ENCODE results near the gene RTP5.

Gene RTP5

DNA sequence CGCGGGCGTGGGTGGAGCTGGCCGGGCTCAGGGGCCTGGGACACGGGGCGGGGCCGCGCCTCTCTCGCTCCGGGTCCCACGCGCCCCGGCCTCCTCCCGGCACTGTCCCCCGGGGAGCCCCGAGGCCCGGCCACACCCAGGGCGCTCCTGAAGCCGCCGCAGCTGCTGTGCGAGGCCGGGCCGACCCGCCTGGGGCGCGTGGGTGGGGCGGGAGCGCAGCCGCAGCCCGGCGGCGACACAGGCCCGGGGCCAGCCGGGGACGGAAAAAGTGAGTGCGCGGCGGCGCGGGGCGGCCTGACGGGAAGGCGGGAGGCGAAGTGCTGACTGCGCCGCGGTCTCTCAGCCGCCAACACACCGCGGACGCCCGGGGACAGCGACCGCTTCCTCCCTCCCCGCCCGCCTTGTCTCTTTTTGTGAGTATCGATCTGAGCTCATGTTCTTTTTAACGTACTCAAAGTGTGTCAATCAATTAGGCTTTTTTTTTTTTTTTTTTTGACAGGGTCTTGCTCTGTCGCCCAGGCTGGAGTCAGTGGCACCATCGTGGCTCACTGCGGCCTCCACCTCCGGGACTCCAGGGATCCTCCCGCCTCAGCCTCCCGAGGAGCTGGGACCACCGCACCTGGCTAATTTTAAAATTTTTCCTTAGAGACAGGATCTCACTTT lies 25.3 kb upstream of the RTP5 start:
- DNase-seq = peak; percentile 84 to 94

DNA sequence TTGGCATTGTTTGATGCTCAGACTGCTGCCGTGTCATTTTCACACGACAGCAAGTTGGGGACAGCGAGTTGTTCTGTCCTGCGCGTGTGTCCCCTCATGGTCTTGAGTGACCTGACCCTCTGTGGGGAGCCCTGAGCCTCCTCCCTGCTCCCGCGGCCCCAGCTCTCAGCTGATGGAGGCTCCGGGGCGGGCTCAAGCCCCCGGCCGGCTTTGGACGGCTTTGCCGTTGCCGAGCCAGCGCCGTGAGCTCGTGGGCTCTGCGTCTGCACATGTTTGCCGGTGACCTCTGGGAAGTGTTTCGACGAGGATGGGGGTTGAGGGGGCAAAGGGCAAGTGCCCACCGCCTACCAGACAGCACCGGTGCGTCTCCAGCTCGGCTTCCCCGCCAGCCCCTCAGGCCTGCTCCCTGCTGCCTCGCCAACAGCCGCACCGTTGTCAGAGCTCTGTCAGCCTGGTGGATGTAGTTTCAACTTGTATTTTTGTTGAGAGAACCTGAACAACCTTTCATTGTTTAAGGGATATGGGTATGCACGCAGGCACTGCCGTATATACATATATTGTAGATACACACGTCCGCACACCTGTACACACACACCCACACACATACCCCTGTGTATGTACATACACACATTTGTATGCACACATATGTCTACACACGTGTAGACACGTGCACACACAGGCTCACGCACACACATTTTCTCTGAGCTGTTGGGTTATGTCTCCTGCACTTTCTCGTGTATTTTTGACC lies 24.5 kb upstream of the RTP5 start:
- peak in 1 of 2 donors; percentile 8 for DNase-seq

DNA sequence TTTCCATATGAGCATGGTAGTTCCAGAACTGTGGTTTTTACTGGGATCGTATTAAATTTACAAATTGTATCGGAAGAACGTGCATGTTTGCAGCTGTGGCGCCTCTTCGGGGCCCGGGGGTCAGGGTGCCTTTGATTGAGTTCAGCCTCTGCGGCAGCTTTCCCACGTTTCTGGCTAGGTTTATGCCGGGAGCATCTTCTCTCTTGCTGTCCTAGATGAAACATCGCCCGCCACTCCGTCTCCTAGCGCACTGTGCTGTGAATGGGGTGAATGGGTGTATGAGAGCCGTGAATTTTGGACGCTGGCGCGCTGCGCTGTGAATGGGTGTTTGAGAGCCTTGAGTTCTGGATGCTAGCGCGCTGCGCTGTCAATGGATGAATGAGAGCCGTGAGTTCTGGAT lies 23.1 kb upstream of the RTP5 start:
- DNase-seq = peak in 1 of 2 donors; percentile 13

DNA sequence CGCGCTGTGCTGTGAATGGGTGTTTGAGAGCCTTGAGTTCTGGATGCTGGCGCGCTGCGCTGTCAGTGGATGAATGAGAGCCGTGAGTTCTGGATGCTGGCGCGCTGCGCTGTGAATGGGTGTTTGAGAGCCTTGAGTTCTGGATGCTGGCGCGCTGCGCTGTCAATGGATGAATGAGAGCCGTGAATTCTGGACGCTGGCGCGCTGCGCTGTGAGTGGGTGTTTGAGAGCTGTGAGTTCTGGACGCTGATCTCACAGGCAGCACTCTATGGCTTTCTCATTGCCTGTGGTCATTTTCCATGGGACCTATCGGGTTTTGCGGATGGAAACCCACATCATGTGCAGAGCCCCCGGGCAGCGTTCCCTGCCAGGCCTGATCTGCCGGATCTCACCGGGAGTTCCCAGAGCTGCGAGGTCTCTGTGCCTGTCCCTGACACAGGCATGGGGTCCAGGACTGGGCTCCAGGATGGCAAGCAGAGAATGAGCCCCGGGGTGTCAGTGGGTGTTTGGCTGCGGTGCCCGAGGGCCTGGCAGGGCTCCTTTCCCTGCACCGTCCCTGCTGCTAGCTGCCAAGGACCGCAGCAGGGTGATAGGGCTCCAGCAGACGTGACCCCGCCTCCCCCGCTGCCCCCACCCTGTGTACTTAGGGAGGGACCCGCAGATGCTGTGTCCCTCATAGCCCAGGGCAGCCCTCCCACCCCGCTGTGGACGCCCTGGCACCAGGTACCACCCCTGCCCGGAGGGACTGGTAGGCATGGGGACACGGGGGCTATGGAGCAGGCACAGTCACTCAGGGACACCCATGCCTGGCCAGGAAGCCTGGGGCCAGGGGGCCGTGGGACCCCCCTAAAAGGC lies 20.5 kb upstream of the RTP5 start:
- peak; percentile 18 for DNase-seq

DNA sequence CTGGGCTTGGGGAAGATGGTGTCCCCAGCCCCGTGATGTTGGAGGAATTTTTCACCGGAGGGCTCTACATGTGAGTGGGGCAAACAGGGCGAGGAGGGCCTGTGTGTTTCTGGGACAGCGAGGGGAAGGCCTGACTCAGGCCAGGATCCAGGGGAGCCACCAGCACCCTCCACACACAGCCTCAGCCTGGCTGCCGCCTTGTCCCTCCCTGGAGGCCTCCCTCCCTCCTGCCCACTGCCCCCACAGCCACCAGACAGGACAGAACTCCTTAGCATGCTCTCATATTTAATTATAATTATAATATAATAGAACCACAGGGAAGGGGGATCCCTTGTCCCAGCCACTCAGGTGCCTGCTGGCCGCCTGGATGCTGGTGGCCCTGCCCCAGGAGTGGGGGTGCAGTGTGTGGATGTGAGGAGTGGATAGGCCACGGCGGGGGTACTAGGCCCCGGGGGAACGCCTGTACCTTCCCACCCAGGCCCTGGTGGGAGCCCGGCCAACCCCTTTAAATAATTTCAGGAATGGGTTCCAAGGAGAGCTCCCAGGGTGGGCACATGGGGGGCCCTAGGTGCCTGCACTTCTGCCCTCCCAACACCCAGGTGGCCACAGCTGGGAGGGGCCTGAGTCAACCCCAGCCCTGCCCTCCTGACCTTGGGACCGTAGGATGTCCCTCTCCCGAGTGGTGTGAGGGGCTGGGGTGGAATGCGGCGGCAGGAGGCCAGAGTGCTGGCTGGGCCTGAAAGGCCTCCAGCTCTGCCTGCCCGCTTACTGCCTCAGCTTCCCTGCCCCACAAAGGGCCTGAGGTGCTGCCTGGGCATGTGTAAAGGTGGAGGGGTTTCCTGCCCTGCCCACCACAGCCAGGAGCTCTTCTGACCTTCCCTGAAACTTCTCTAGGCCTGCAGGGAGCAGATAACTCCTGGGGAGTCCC lies 19.6 kb upstream of the RTP5 start:
- peak; percentile 5 to 16 for DNase-seq

DNA sequence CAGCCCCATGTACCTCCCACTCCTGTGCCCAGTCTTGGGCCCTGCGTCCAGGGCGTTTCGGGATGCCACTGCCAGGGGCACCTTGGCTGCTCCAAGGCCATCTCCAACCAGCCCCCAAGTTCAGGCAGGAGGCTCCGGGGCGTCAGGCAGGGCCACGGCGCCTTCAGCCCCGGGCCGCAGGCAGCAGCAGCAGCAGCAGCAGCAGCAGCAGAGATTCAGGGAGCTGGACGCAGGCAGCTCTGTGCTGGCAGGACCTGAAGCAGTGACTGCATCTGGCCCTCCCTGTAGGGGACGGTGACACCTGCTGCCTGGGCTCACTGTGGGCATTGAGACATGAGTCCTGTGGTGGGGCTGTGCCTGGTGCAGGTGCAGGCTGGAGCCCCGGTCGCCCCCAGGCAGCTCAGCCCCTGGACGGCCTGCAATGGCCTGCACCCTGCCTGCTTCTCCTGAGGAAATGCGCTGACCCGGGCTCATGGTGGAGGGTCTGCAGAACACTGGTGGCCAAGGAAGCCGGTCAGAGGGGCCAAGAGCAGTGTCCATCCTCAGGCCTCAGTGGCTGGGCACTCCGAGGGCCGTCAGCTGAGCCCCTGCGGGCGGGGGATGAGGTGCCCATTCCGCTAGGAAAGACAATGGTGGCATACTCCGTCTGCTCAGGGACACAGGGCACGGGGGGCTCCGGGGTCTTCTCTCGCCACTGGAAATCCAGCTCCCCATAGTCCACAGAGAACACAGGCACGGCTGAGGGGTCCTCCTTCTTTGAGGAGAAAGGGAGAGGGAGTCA lies 18.8 kb upstream of the RTP5 start:
- peak; percentile 12 to 16 for DNase-seq

DNA sequence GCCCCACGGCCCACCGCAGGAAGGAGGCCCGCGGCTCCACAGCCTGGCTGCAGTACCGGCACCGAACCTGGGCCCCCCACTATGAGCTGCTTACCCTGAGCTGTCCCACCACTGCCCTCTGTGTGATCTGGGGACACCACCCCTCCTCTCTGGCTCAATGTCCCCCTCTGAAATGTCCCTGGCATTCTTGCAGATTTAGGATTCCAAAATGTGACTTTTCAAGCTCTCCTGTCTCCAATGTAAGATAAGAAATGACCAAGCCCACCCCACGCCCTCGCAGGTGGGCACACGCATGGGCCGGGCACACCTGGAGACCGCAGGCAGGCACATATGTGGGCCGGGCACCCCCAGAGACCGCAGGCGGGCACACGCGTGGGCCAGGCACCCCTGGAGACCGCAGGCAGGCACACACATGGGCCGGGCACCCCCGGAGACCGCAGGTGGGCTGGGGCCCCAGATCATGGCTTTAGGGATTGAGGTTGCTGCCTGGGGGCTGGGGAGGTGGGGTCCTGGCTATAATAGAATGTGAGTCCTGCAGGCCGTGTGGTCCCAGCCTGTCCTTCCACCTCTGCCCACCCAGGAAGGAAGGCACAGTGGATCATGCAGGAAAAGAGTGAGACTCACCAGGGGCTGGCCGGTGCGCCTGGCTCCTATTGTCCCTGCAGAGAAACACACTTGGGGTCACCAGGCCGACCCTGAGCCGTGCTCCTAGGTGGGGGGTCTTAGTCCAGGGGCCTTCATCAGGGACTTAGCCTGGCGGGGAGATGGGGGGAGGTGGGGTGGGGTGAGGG lies 18.0 kb upstream of the RTP5 start:
- peak in 1 of 2 donors; percentile 12 for DNase-seq

DNA sequence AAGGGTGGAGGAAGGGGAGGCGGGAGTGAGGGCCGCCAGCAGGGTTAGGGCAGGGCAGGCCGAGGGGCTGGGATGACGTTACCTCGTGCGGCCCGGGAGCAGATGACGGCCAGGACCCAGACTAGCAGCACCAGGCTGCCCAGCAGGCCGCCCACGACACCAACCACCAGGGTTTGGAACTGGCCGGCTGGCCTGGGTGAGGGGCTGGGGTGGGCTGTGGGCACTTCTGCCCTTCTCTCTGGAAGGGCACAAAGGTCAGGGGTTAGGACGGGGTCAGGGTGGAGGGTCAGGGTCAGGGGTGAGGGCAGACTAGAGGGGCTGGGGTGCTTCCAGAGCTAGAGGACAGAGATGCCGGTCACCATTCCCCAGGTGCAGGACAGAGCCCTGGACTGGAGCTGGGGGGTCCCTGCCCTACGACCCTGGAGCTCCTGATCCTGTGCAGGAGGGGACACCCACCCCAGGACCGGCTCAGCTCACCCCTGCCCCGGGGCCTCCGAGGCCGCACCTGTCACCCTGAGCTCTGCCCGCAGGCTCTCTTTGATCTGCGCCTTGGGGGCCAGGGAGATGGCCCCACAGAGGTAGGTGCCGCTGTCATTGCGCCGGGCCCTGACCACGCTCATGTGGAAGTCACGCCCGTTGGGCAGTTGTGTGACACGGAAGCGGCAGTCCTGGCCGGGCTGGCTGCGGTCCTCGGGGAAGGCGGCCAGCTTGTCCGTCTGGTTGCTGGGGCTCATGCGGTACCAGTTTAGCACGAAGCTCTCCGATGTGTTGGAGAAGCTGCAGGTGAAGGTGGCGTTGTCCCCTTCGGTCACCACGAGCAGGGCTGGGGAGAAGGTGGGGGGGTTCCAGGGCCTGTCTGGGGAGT lies 17.2 kb upstream of the RTP5 start:
- DNase-seq = peak; percentile 2 to 12

DNA sequence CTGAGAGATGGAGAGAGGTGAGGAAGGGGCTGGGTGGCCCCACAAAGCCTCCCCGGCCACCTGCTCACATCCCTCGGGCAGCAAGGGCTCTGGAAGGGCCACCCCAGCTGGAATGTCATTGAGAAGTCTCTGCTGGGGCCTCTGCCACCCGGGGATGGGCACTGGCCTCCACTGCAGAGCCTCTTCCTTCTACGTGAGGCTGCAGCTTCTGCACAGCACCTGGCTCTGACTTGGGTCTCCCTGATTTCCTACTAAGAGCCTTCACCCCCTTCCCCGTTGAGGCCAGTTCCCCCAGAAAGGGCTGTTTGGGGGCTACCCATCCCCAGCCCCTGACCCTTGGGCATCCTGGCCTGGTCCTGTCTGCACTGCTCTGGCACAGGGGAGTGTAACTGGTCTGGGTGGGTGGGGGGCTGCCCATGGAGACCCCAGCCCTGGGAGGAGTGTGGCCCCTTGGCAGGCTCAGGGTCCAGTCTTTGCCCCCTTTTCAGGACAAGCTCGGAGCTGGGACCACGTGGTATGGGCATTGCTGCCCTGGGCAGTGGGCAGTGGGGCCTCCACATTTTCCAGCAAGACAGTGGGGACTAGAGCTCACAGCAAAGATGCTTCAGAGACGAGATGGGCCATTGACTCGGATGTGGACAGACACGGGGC lies 16.4 kb upstream of the RTP5 start:
- peak in 1 of 2 donors; percentile 1 for DNase-seq

DNA sequence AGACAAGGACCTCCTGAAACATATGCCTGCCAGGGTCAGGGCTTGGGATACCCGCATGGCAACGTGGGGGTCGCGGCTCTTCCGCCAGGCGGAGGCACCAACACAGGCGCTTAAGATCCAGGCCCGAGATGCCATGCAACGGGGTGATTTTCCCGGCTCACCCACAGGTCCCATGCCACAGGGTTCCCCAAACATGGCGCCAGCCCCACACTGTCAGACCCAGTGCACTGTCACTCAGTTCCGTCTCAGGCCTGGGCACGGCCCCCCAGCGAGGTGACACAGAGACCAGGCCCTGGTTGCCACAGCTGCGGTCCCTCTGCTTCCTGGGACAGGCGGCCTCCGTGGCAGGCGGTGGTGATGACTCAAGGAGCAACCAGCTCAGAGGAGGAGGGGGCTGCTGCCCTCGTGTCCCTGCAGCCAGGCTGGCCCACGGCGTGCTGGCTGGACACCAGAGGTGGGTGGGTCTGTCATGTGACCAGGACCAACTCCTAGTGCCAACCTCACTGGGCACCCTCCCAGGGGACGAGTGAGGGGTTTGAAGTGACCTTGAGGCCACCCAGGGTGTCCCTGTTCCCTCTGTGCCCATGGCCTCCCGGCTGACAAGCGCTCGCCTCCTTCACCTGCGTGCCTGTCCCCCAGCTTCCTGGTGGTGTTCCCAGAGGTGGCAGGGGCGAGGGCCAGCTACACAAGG lies 15.7 kb upstream of the RTP5 start:
- peak in 1 of 2 donors; percentile 10 for DNase-seq

DNA sequence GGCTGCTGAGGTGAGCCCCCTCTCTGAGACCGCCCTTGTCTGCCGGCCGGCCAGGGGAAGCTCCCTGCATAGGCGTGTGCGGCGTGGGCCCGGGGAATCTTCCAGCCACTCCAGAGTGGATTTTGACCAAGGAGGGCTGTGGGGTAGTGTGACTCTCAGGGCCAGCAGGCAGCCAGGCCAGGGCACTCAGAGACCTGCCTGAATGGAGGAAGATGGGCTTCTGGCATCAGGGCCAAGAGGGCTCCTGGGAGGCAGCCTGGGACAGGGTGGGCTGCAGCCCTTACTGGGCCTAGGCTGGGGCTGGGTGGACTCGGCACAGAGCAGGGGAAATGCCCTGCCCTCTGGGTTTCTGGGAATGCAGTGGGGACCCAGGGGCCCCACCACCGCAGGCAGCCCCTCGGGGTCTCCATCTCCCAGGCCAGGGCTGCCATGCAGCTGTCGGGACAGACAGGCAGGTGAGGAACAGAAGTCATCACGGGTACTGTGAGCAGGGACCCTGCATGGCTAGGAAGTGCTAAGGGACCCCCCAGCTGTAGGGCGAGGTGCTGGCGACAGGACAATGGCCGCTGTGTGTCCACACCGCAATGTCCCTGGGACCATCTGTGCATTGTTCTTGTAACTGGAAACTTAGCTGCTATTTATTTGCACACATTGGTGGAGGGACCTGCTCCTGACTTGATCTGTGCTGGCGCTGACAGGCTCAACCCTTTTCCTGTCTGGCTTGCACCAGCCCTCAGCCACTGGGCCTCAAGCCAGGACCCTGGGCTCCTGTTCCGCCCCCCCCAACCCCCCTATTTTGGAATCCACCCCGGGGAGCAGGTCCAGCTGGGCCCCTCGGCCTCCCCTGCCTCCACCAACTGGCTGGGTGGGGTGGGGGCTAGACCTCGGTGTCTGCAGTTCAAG lies 14.9 kb upstream of the RTP5 start:
- peak in 1 of 2 donors; percentile 2 for DNase-seq

DNA sequence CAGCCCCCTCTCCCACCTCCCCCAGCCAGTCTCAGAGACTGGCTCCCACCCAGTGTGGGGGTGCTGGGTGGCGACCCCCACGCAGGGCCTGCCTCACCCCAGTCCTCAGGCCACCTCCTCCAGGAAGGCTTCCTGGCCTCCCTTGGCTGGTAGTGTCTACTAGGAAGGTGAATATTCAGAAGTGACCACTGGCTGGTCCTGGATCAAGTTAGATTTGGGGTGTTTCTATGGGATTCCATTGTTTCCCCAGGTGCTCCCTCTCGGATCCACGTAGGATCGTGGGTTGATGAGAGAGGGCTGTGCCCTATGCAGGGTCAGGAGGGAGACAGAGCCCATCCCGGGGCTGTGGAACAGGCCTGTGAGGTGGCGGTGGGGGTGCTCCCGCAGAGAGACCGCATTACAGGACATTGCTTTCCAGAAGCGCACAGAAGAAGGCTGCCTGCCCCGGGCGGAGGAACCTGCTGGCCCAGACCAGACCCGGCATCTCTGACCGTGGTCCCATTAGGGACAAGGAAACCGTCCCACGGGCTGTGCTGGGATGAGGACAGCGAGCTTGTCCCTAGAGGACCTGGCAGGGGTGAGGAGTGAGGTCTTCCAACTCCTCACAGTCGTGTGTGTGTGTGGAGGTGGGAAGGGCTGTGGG lies 14.2 kb upstream of the RTP5 start:
- DNase-seq = peak in 1 of 2 donors; percentile 1

DNA sequence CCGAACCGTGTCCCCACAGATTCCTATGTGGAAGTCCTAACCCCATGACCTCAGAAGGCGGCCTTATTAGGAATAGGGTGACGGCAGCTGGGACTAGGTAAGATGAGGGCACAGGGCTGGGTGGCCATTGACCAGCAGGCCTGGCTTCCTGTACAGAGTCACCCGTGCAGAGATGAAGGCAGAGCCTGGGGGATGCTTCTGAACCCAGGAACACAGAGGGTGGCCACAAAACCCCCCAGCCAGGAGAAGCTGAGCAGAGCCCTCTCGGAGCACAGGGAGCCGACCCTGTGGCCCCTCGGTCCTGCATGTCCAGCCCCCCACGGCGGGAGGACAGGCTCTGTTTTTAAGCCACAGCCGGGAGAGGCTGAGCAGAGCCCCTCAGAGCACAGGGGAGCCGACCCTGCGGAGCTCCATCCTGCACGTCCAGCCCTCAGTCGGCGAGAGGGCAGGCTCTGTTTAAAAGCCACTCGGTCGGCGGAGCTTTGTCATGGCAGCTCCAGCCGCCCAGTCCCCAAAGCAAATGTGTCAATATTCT lies 13.6 kb upstream of the RTP5 start:
- DNase-seq = no peak

DNA sequence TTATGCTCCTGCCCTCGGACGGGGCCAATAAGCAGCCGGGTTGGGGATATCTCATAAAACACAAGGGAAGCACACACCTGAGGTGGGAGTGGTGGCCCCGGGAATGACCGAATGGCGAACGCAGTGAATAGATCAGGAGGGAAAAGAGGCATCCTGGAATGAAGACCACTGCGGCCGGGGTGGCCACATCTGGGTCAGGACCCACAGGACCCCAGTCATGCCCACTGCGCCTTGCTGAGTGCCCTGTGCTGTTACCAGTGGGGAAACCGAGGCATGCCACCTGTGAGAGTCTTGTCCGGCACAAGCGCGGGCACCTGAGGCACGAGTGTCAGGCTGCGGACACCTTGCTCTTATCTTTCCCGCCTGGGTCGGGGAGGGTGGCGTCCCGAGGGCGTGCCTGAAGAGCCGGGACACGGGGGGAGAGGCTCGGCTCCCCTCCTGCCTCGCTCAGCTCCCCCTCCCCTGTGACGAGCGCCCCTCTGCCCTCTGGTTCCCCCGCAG lies 12.4 kb upstream of the RTP5 start:
- peak in 1 of 2 donors; percentile 4 for DNase-seq

DNA sequence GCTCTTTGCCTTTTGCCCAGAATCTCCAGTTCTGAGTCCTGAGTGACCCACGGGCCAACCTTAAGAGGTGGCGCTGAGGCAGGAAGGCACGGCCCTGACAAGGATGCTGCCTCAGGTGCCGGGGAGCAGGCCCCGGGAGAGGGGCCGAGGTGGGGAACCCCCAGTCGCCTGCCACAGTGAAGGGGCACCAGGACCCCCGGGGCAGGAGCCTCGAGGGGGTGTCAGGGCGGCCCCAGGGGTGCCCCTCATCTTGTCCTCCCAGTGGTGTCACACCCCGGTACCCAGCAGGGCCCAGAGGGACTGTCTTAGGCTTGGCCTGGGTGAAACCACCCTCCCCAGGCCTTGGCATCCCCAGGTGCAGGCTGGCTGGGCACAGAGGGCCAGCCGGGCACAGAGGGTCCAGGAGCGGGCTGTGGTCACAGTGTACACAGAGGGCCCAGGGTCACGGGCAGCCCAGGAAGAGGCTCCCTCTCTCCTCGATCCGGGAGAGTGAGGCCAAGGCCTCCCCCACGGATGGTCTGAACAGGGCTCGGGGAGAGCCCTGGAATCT lies 11.9 kb upstream of the RTP5 start:
- peak in 1 of 2 donors; percentile 3 for DNase-seq

Data from stimulated activated CD4-positive, alpha-beta T cell treated with anti-CD3 and anti-CD28 coated beads, Interleukin-2, amount 100 ng/mL, for 24 hours (primary cell).